Measurements from ENCODE around the gene SLFNL1.

- TF ChIP-seq SIN3A (IDR thresholded peaks at IDR 0.05; ENCODE audit: borderline replicate concordance, insufficient read depth, low read length) (no peak), TAF1 (IDR thresholded peaks at IDR 0.05; ENCODE audit: borderline replicate concordance, insufficient read depth, low read length) (no peak)
Measured at GRCh38 chr1:40966417-40966816, 55.1 kb downstream of the SLFNL1 start.
